Uterus (tissue), 2 donors: Measurements from ENCODE around the gene TNNI3K.

Experiments
- CTCF ChIP-seq, 4 experiments: fragments of 200-600 bp in 2 of 4; fragments of 450-650 bp in 2 of 4; sonication (generic) in 2 of 4; IDR thresholded peaks; one replicate each; pipeline ENCODE4 v1.5.1; 2016 to 2019; ENCODE audit warnings: antibody characterized with exemption in 4 of 4, mild to moderate bottlenecking in 2 of 4, moderate library complexity in 1 of 4
- POLR2A ChIP-seq, 2 donors: fragments of 450-650 bp; IDR thresholded peaks; one replicate each; pipeline ENCODE4 v1.6.1; 2016; ENCODE audit warnings: antibody characterized with exemption in 2 of 2, mild to moderate bottlenecking in 1 of 2, moderate library complexity in 1 of 2

GRCh38 chr1:74548961-74549750, 314.0 kb downstream of the TNNI3K start:
- no peak for TF ChIP-seq CTCF (IDR thresholded peaks at IDR 0.05)
- no peak for TF ChIP-seq POLR2A (IDR thresholded peaks at IDR 0.05)
